GM13977 (cell line): ENCODE measurements around the gene CFAP74.

Source experiments
- DNase-seq: peaks from one replicate; pipeline ENCODE4 v3.0.0; 2012; ENCODE audit warnings: low spot score
- in situ Hi-C: fragments of 300-500 bp; cut with MboI; formaldehyde crosslinking; loops from one replicate; pipeline ENCODE4 v1.12.0; 2022; ENCODE audit warnings: low sequenced_read_pairs, low pct_unique_long_range_greater_than_20kb, mixed read lengths, inconsistent platforms; ENCODE audit not compliant: unreplicated experiment
- TF ChIP-seq, protein P1 (sequence below): IDR thresholded peaks from 2 replicates; pipeline ENCODE4 v1.5.1; 2012; ENCODE audit warnings: mild to moderate bottlenecking, control low read depth; ENCODE audit not compliant: insufficient read depth; ENCODE audit errors: extremely low read depth, missing control alignments

The CFAP74 gene

DNA sequence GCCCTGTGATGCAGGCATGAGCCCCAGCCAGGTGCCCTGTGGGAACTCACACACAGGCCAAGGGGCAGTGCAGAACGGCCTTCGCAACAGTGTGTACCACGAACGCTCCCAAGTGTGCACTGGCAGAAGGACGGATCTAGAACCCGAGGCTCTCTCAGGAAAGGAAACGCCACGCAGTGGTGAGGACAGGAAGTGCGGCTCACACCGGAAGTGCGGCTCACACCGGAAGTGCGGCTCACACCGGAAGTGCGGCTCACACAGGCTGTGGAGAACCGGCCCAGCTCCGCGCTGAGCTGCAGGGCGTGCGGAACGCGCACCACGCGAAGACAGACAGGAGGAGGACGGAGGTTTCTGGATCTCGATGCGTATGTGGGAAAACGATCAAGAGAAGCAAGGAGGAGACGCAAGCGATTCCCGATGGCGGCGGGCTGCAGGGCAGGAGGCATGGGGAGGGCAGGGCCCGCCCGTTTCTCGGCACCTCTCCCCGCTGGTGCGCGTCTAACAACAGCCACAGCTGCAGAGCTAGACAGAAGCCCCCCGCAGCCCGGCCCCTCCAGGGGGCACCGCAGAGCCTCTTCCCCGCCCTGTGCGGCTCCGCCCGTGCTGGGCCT, 48.6 kb downstream of the CFAP74 start:
- TF ChIP-seq, protein P1, sequence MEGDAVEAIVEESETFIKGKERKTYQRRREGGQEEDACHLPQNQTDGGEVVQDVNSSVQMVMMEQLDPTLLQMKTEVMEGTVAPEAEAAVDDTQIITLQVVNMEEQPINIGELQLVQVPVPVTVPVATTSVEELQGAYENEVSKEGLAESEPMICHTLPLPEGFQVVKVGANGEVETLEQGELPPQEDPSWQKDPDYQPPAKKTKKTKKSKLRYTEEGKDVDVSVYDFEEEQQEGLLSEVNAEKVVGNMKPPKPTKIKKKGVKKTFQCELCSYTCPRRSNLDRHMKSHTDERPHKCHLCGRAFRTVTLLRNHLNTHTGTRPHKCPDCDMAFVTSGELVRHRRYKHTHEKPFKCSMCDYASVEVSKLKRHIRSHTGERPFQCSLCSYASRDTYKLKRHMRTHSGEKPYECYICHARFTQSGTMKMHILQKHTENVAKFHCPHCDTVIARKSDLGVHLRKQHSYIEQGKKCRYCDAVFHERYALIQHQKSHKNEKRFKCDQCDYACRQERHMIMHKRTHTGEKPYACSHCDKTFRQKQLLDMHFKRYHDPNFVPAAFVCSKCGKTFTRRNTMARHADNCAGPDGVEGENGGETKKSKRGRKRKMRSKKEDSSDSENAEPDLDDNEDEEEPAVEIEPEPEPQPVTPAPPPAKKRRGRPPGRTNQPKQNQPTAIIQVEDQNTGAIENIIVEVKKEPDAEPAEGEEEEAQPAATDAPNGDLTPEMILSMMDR = peak; percentile 32
- in situ Hi-C loops = loop anchor here (25.0 kb wide), 1 partner anchor 432 kb away; the partner anchor contains the start of genes MORN1 and RER1
- DNase-seq = no peak

DNA sequence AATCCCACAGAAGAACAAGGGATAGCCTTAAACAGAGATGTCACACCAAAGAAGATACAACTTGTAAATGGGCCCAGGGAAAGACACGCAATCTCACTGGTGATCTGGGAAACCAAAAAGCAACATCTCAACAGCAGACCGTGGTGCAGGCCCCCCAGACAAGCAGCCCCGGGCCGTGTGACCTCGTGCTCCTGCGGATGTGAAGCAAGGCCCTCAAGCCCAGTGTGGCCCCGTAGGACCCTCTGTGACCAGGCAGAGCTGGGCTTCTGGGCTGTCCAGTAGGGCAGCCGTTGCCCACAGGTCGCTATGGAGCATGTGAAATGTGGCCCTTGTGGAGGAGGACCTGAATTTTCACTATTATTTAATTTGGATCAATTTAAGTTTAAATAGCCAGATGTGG, 49.6 kb downstream of the CFAP74 start:
- TF ChIP-seq, protein P1 = no peak
- in situ Hi-C loops = loop anchor here (25.0 kb wide), 1 partner anchor 433 kb away; the partner anchor contains the start of genes MORN1 and RER1
- DNase-seq = no peak

DNA sequence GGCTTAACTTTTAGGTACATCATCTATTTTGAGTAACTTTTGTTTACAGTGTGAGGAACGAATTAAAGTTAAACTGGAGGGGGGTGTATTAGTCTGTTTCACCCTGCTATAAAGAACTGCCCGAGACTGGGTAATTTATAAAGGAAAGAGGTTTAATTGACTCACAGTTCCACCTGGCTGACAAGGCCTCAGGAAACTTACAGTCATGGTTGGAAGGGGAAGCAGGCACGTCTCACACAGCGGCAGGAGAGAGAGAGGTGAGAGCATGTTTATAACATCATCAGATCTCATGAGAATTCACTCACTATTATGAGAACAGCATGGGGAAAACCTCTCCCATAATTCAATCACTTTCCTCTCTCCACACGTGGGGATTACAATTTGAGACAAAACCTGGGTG, 52.6 kb downstream of the CFAP74 start:
- in situ Hi-C loops = loop anchor here (25.0 kb wide), 1 partner anchor 436 kb away; the partner anchor contains the start of genes MORN1 and RER1
- TF ChIP-seq, protein P1 = no peak
- DNase-seq = no peak

DNA sequence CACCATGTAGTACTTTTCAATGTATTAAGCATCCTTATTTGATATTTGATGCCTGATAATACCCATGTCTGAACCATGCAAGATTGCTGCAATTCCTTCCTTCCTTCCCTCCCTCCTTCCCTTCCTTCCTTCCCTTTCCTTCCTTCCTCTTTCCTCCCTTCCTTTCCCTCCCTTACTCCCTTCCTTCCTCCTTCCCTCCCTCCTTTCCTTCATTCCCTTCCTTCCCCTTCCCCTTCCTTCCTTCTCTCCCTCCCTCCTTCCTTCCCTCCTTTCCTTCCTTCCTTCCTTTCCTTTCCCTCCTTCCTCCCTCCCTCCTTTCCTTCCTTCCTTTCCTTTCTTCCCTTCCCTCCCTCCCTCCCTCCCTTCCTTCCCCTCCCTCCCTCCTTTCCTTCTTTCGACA, 54.8 kb downstream of the CFAP74 start:
- TF ChIP-seq, protein P1 = no peak
- in situ Hi-C loops = no loop called here
- no peak for DNase-seq

DNA sequence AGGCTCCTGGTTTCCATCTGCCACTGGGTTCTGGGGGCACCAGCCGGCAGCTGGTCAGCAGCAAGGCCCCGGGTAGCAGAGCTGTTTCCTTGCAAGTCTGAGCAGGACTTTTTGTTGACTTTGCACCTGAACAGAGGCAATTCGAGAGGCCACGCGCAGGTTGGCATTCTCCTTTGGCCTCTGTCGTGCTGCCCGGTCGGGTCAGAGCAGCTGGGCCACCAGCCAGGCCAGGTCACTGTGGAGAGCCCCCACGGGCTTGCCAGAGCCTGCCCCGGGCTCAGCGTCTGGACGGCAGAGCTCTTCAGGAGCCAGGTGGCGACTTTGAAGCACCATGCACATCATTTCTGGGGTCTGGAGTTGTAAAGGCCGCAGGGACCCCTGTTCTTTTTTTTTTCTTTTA, 56.1 kb downstream of the CFAP74 start:
- TF ChIP-seq, protein P1 = no peak
- in situ Hi-C loops = no loop called here
- DNase-seq = no peak

DNA sequence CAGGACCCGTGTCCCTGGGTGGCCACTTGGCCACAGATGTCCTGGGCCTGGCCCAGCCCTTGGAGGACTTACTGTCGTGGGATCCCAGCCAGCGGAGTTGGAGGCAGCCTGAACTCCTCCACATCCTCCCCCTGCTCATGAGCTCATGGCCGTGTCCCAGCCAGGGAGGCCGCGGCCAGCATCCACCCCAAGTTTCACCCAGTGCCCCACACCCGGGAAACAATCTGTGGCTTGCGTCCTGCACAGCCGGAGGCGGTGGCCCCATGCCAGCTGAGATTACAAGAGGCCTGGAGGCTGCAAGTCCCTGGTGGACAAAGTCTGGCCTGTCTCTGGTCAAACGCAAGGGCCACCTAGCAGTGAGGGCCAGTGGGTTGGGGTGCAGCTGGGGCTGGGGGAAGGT, 57.0 kb downstream of the CFAP74 start:
- in situ Hi-C loops = no loop called here
- no peak for DNase-seq
- TF ChIP-seq, protein P1 = no peak
